ENCODE data around the gene MEF2A.

DNA sequence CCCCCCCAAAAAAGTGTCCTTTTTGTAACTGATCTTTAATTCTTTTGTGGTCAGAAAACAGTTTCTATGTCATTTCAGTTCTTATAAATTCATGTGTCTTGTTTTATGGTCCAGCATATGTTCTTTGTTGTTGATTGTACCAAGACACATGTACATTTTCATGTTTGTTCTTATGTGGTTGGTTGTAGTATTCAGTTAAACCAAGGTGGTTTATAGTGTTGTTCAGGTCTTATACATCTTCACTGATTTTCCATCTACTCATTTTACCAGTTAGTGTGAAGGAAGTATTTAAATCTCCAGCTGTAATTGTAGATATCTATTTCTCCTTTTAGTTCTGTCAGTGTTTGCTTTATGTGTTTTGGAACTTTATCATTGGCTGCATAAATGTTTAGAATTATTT, 24.0 kb downstream of the MEF2A start:
- TF ChIP-seq POLR2A (IDR thresholded peaks at IDR 0.05; ENCODE audit: borderline replicate concordance, extremely low read depth, insufficient read depth, insufficient read length): no peak
- TF ChIP-seq, protein P1, sequence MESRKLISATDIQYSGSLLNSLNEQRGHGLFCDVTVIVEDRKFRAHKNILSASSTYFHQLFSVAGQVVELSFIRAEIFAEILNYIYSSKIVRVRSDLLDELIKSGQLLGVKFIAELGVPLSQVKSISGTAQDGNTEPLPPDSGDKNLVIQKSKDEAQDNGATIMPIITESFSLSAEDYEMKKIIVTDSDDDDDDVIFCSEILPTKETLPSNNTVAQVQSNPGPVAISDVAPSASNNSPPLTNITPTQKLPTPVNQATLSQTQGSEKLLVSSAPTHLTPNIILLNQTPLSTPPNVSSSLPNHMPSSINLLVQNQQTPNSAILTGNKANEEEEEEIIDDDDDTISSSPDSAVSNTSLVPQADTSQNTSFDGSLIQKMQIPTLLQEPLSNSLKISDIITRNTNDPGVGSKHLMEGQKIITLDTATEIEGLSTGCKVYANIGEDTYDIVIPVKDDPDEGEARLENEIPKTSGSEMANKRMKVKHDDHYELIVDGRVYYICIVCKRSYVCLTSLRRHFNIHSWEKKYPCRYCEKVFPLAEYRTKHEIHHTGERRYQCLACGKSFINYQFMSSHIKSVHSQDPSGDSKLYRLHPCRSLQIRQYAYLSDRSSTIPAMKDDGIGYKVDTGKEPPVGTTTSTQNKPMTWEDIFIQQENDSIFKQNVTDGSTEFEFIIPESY (IDR thresholded peaks at IDR 0.05; ENCODE audit: extremely low read depth, insufficient replicate concordance, low read length): no peak
- no peak for TF ChIP-seq POLR2AphosphoS5 (IDR thresholded peaks at IDR 0.05; ENCODE audit: low read depth, low read length)
